Fibroblast of mammary gland (primary cell): ENCODE data around the gene MEF2B.

Source experiments
- DNase-seq: peaks from one replicate; pipeline ENCODE4 v3.0.0-alpha.2; 2010; ENCODE audit warnings: low read depth
- H3K4me3 ChIP-seq: 2 replicates; pipeline ENCODE4 v1.5.1; 2011; ENCODE audit warnings: low read depth, mild to moderate bottlenecking, low read length, moderate library complexity; ENCODE audit not compliant: control insufficient read depth
- TF ChIP-seq, protein P1 (sequence below): conservative IDR thresholded peaks from 2 replicates; pipeline ENCODE4 v1.5.1; 2011; ENCODE audit warnings: low read depth, low read length, inconsistent platforms; ENCODE audit not compliant: control insufficient read depth, insufficient read depth

MEF2B gene

DNA sequence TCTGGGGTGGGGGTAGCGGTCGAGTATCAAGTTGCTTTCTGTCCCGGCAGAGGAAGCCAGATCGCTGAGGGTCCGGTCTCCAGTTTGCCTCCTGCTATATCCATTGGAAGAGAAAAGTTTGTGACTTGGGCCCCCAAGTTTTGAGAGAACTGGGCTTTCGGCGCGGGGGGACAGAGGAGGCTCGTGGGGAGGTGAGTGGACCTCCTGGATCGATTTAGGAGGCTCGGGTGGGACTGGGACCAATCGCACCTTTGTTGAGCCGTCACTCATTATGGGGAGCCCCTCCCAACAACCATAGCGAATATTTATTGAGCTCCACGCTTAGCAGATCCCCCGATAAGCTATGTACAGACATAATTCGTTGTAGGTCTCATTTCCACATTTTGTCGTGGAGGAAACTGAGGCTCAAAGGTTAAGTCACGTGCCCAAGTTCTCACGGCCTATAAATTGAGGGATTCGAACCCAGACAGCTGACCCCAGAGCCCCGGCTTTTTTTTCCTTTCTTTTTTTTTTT, 22.9 kb upstream of the MEF2B start:
- H3K4me3 ChIP-seq: peak overlapping the region; percentile 98
- no peak for DNase-seq
- TF ChIP-seq, protein P1, sequence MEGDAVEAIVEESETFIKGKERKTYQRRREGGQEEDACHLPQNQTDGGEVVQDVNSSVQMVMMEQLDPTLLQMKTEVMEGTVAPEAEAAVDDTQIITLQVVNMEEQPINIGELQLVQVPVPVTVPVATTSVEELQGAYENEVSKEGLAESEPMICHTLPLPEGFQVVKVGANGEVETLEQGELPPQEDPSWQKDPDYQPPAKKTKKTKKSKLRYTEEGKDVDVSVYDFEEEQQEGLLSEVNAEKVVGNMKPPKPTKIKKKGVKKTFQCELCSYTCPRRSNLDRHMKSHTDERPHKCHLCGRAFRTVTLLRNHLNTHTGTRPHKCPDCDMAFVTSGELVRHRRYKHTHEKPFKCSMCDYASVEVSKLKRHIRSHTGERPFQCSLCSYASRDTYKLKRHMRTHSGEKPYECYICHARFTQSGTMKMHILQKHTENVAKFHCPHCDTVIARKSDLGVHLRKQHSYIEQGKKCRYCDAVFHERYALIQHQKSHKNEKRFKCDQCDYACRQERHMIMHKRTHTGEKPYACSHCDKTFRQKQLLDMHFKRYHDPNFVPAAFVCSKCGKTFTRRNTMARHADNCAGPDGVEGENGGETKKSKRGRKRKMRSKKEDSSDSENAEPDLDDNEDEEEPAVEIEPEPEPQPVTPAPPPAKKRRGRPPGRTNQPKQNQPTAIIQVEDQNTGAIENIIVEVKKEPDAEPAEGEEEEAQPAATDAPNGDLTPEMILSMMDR: no peak

DNA sequence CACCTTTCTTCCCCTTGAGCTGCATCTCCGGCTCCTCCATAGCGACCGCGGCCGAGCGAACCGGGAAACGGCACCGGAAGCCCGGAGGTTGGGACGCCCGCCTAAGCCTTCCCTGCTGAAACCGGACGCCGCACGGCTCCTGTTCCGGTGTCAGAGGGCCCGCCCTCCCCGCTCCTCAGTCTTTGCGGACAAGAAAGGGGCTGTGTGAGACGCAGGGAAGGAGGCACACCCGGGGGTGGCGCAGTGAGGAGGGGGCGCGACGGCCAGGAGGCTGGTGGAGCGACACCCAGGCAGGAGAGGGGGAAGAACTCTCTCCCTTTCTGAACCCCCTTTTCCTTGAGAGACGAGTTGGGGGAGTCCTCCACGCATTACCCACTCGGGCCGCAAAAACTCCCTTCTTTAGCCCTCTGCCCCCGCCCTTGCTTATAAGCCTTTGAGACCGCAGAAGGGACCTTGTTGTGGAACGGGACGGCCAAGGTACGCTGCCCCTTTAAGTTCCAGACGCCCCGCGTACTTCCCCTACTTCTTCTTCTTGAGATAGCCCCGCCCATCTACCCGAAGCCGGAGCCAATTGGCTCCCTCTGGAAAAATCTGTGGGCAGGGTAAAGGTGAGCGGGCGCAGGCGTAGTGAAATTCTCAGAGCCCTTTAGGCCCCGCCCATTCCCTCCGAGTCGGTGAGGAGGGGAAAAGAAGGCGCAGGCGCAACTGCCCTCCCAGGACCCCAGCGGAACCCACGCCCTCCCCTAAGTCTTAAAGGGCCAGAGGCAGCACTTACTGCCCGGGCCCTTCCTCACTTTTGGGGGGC, 22.2 kb upstream of the MEF2B start, which contains the start of the genes BORCS8 and RFXANK:
BORCS8 (minus strand) TSS at position 75 of the 805 bp plus-strand sequence; CDS start at position 40, 35 bp downstream.
RFXANK (plus strand) TSS at position 181 of the 805 bp plus-strand sequence. CDS start 1,689 bp downstream, outside the sequence.
- TF ChIP-seq, protein P1: no peak
- peak; percentile 98 for DNase-seq
- H3K4me3 ChIP-seq: peak within 1 kb of the TSS; percentile 98

DNA sequence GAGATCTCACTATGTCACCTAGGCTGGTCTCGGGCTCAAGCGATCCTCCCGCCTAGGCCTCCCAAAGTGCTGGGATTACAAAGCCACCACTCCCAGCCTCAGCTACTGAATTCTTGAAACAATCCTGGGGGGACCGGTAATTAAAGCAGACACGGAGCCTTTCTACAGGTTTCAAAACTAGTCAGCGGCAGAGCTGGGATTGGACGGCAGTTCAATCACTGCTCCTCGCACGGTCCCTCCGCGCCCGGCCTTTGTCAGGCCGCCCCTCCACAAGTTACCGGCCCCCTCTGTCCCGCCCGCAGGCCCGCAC, 21.7 kb upstream of the MEF2B start:
- peak overlapping the region; percentile 98 for H3K4me3 ChIP-seq
- TF ChIP-seq, protein P1: no peak
- DNase-seq: no peak

DNA sequence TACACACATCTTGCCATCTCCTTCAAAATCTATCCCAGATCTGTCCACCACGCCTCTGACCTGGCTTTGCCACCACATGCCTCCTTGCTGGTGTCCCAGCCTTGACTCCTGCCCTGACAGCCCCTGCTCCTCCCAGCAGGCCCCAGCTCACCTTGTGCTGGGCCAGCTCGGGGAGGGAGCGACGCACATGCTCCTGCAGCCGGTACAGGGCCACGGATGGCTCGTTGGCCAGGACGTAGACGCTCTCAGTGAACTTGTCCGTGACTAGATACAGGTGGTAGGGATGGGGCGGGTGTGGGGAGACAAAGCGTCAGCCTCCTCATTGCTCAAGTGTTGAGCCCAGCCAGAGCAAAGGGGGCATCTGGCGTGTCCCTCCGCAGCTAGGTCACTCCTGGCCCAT, 16.7 kb upstream of the MEF2B start:
- DNase-seq: no peak
- TF ChIP-seq, protein P1: no peak
- H3K4me3 ChIP-seq: no peak overlapping the region

DNA sequence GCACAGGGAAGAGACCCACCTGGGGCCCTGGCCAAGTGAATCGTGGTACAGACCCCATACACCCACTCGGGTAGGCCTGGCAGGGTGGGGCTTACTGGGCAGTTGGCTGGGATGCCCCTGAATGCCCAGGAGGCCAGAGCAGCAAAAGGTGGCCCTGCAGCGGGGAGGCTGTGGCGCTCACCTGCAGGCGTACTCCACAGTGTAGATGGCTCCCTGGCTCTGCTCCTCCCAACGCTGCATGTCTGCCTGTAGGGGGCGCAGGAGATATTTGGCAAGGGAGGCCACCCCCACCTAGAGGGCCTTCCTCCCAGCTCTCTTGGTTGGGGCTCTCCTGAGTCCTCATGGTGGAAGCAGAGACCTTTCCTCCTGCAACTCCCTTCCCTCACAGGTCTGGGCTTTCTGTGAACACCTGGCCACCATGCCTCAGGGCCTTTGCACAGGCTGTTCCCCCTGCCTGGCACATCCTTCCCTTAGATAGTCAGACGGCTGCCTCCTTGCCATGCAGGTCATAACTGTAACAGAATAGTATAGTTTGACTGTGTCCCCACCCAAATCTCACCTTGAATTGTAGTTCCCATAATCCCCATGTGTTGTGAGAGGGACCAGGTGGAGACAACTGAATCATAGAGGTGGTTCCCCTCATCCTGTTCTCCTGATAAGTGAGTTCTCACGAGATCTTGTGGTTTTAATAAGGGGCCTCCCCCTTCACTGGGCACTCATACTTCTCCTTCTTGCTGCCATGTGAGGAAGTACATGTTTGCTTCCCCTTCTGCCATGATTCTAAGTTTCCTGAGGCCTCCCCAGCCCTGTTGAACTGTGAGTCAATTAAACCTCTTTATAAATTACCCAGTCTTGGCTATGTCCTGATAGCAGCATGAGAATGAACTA, 16.0 kb upstream of the MEF2B start:
- H3K4me3 ChIP-seq: no peak overlapping the region
- TF ChIP-seq, protein P1: peak; percentile 64

DNA sequence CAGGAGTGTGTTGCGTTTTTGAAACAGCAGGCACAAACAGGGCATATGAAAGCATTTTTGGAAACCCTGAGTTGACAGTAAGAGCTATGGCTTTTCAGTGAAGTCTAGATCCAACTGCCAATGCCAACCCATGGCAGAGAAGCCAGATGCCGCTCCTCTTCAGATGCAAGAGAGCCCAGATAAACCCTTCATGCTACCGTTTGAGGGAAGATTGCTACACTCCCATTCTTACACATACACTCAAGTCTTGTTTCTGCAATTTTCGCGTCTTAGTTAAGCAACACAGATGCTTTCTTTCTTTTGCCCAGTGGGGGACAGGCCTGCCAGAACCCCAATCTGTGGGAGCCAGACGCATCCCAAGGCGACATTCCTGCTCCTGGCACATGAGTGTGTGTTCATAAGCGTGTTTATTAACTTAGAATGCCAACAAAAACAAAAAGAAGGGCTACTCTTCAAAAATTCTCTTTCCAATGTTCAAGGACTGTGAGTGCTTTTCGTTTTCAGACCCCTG, 11.5 kb upstream of the MEF2B start:
- no peak overlapping the region for H3K4me3 ChIP-seq
- TF ChIP-seq, protein P1: no peak
- DNase-seq: no peak

More for the DNA sequence above, 16.0 kb upstream of the MEF2B start:
- DNase-seq: peak; percentile 43
